ENCODE results near the gene RIN3.

RIN3 gene

GRCh38 chr14:92719890-92720323 is 206.3 kb downstream of the RIN3 start:
- TF ChIP-seq CTCF (IDR thresholded peaks at IDR 0.05) = no peak

GRCh38 chr14:92724516-92725340 is 211.1 kb downstream of the RIN3 start:
- TF ChIP-seq CTCF (IDR thresholded peaks at IDR 0.05) = no peak

- TF ChIP-seq CTCF (IDR thresholded peaks at IDR 0.05) = no peak
These were observed 212.8 kb downstream of the RIN3 start for GRCh38 chr14:92726135-92726932.

GRCh38 chr14:92726933-92727262 is 213.3 kb downstream of the RIN3 start:
- TF ChIP-seq CTCF (IDR thresholded peaks at IDR 0.05) = no peak

- no peak for TF ChIP-seq CTCF (IDR thresholded peaks at IDR 0.05)
These were observed 215.3 kb downstream of the RIN3 start for GRCh38 chr14:92728759-92729364.

GRCh38 chr14:92729634-92730358 is 216.2 kb downstream of the RIN3 start:
- TF ChIP-seq CTCF (IDR thresholded peaks at IDR 0.05) = no peak

- TF ChIP-seq CTCF (IDR thresholded peaks at IDR 0.05) = no peak
These were observed 218.1 kb downstream of the RIN3 start for GRCh38 chr14:92731622-92732115.

All from LNCAP (cell line).